Retinal pigment epithelial cell (primary cell): Measurements from ENCODE around the gene COL4A1.
"Not testable (repeated sequence)": the region's sequence is repeated elsewhere in the genome, so short reads cannot be mapped to it uniquely, and the experiment has no call there.

ENCODE experiments used
- DNase-seq: peaks from one replicate; pipeline ENCODE4 v3.0.0-alpha.2; 2010; ENCODE audit warnings: low read depth
- H3K4me3 ChIP-seq: 2 replicates; pipeline ENCODE4 v1.5.1; 2011; ENCODE audit warnings: mild to moderate bottlenecking, low read length, control low read depth, moderate library complexity
- TF ChIP-seq, protein P1 (sequence below): conservative IDR thresholded peaks from 2 replicates; pipeline ENCODE4 v1.5.1; 2011; ENCODE audit warnings: low read depth, low read length, control low read depth, inconsistent platforms

The COL4A1 gene

DNA sequence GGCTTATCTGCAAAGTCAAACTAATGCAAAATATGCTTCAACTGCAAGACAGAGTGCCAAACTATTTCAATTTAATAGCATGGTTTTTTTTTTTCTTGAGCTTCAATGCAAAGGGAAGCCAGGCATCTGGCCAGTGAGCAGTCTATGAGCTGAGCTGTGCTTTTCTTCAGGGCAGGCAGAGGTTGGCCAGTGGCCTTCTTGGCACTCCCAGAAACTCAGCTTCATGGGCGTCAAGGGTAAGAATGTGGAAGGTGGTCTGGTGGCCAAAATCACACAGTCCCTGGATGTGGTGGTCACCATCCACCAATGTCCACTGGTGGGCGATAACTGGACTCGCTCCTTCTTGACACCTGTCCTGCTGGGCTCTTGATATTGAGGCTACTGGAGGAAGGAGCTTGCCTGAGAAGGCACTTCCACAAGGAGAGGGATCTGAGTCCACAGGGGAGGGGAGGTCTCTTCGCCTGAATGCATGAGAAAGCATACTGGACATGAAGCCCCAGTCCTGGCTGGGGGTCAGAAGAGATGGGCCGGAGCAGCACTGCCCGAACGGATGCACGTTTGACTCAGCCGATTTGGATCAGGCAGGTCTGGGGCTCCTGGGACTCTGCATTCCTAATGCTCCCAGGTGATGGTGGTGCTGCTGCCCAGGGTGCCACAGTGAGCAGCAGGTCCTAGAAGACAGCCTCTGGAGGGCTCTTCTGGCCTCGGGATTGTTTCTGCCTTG lies 17.2 kb upstream of the COL4A1 start:
- DNase-seq = no peak
- TF ChIP-seq, protein P1, sequence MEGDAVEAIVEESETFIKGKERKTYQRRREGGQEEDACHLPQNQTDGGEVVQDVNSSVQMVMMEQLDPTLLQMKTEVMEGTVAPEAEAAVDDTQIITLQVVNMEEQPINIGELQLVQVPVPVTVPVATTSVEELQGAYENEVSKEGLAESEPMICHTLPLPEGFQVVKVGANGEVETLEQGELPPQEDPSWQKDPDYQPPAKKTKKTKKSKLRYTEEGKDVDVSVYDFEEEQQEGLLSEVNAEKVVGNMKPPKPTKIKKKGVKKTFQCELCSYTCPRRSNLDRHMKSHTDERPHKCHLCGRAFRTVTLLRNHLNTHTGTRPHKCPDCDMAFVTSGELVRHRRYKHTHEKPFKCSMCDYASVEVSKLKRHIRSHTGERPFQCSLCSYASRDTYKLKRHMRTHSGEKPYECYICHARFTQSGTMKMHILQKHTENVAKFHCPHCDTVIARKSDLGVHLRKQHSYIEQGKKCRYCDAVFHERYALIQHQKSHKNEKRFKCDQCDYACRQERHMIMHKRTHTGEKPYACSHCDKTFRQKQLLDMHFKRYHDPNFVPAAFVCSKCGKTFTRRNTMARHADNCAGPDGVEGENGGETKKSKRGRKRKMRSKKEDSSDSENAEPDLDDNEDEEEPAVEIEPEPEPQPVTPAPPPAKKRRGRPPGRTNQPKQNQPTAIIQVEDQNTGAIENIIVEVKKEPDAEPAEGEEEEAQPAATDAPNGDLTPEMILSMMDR = no peak
- no peak overlapping the region for H3K4me3 ChIP-seq

DNA sequence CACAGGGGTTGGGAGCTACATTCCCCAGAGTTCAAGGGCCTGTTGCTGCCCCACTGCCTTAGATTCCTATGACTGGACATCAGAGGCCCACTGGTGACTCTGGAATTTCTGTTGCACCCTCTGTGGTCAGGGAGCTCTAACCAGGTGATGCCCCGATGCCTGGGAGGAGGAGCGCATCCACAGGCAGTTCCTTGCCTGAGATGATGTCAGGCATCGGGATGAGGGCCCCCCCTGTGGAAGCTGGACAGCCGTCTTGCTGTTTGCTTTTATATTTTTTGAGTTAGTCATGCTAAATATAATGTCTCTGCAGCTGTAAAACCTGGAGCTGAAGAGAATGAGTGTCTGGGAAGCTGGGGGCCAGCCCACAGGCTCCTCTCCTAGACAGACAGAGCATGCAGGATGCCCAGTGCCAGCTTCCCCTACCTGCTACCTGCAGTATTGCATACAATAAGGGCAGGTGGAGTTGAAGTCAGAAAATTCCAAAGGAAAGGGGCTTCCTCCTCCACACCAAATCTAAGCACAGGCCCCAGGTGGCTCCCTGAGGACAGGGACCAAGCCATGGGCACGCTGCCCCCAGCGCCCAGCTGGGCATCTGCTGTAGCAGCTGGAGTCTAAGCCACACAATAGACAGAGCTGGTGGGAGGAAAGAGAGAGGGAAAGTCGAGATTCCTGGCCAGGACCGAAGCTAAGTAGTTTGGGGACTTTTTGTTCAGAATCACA lies 16.4 kb upstream of the COL4A1 start:
- TF ChIP-seq, protein P1 = peak; percentile 32
- H3K4me3 ChIP-seq = no peak overlapping the region
- no peak for DNase-seq

DNA sequence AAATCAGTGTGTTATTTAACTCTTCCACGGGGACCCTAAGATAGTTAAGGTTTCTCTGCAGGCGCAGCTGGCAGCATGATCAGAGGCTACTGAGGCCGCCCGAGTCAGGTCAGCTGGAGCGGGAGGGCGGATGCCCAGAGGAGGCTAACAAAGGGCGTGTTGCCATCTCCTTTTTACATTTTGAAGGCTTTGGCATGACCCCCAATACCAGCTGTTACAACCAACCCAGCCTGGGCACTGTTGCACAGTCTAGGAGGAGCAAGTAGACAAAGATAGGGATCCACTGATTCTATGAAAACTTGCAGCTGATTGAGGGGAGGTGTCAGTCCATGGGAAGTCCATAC lies 15.8 kb upstream of the COL4A1 start:
- no peak for DNase-seq
- TF ChIP-seq, protein P1 = no peak
- no peak overlapping the region for H3K4me3 ChIP-seq

DNA sequence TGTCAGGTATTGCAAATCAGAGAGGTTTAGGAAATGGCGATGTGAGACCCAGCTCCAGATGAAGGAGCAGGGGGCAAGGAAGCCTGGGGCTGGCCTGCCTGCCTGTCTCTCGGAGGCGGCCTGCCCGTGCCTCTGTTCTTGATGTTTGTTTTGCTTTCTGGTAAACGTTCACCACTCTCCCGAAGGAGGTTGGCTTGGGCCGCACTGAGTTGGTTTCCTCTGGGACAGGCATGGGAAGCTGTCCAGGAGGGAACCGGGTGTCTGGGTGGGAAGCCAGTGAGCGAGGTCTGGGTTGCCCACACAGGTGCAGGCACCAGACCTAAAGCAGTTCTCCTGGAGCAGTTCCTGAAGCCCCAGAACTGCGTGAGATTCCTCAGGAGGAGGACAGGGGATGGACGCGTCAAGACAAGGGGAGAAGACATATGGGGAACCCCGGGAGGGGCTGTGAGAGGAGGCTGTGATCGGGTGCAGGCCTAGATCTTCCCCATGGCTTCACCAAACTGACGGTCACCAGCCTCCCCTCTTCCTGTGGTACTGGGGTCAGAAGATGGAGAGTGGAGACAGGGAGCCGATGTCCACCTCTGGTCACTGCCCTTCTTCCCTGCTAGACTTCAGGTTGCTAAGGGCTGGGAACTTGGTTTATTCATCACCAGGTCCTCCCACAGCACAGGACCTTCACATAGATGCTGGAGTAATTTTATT lies 15.3 kb upstream of the COL4A1 start:
- no peak for DNase-seq
- H3K4me3 ChIP-seq = no peak overlapping the region
- TF ChIP-seq, protein P1 = no peak

DNA sequence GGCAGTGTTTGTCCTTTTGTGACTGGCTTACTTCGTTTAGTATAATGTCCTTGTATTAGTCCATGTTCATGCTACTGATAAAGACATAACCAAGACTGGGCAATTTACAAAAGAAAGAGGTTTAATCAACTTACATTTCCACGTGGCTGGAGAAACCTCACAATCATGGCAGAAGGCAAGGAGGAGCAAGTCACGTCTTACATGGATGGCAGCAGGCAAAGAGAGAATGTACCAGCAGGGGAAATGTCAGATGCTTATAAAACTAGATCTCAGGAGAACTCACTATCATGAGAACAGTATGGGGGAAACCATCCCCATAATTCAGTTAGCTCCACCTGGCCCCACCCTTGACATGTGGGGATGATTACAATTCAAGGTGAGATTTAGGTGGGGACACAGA lies 14.6 kb upstream of the COL4A1 start:
- not testable (repeated sequence) for DNase-seq, H3K4me3 ChIP-seq

DNA sequence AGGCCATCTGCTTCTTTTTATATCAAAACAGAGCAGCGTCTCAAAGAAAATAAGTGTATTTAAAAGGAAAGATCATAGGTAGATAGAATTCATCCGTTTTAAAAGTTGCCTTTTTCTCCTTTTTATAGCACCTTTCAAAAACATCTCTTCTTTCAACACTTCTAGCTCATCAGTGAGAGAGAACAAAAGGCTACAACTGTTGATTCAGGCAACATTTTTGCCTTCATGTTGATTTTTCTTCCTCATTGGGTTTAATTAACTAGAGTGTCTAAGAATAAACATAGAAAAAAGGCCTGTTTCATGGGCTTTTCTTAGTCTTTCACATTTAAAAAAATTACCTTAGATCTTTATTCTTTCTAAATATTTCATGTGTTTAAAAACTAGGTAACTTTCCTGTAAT lies 13.7 kb upstream of the COL4A1 start:
- no peak for DNase-seq
- TF ChIP-seq, protein P1 = no peak
- no peak overlapping the region for H3K4me3 ChIP-seq

DNA sequence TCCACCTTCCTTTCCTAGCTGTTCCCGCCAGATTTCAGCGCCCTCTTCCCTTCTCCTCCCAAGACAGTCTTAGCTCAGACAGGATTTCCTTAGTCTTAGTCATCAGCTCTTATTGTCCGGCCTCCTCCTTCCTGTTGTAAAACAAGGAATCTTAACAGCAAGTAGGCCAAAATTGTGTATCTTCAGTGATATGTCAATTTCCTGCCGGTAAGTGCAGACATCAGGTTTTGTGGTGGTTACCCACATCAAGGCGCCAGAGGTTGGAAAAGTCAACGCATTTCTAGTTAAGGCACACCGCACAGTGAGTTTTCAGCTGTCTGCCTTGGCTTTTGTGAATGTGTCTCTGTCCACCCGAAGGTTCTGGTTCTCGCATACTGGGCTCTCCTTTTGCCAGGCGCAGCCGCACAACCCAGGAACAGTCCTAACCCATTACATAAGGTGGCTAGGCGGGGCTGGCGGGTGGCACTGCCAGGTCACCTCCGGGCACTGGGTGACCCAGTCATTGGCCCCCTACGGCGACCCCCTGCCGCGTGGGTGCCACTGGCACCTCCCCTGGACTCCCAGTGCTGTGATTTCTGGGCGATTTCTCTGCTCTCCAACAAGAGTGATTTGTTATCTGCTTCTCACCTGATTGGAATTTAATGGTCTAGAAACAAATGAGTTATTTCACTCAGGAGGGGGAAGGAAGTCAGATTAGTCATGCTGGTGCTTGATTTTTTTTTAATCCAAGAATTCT lies 13.0 kb upstream of the COL4A1 start:
- H3K4me3 ChIP-seq = no peak overlapping the region
- TF ChIP-seq, protein P1 = no peak

More for the DNA sequence above, 13.0 kb upstream of the COL4A1 start:
- DNase-seq = no peak
